ENCODE results near the gene DCAF8.

The DCAF8 gene

GRCh38 chr1:160207118-160207650, 55.2 kb downstream of the DCAF8 start:
- no peaks in the 10 kb centered on the region for H3K9me3 ChIP-seq (ENCODE audit: severe bottlenecking)
- no peak for TF ChIP-seq CTCF (IDR thresholded peaks at IDR 0.05; ENCODE audit: low read depth, low read length)
- peaks cover 58% of the 10 kb centered on the region for H3K36me3 ChIP-seq
- no peak overlapping the region for H3K4me3 ChIP-seq (ENCODE audit: low read depth, low read length)
- H3K27ac ChIP-seq: 0 out of 2 replicates have a peak overlapping the region, but pooled peaks have one; percentile 1
- no peak for DNase-seq
- H3K27me3 ChIP-seq (ENCODE audit: insufficient read depth, low read depth, severe bottlenecking): no peaks in the 10 kb centered on the region

- H3K9me3 ChIP-seq (ENCODE audit: severe bottlenecking): no peaks in the 10 kb centered on the region
- no peak overlapping the region for H3K27ac ChIP-seq
- DNase-seq: no peak
- peaks cover 52% of the 10 kb centered on the region for H3K36me3 ChIP-seq
- no peak for TF ChIP-seq CTCF (IDR thresholded peaks at IDR 0.05; ENCODE audit: low read depth, low read length)
- H3K4me3 ChIP-seq (ENCODE audit: low read depth, low read length): peak overlapping the region; percentile 82
- no peaks in the 10 kb centered on the region for H3K27me3 ChIP-seq (ENCODE audit: insufficient read depth, low read depth, severe bottlenecking)
Observed at GRCh38 chr1:160206421-160207117, 55.8 kb downstream of the DCAF8 start.

- no peak for TF ChIP-seq CTCF (IDR thresholded peaks at IDR 0.05; ENCODE audit: low read depth, low read length)
- no peaks in the 10 kb centered on the region for H3K9me3 ChIP-seq (ENCODE audit: severe bottlenecking)
- no peak for DNase-seq
Observed at GRCh38 chr1:160206036-160206389, 56.3 kb downstream of the DCAF8 start.

GRCh38 chr1:160205242-160206035, 56.9 kb downstream of the DCAF8 start, which contains the start of gene PEA15:
Gene PEA15 (plus strand): TSS chr1:160205384. CDS start chr1:160211545, 6,161 bp downstream.
- TF ChIP-seq CTCF (IDR thresholded peaks at IDR 0.05; ENCODE audit: low read depth, low read length): no peak
- Histone ChIP-seq H3K9me3 (ENCODE audit: severe bottlenecking) (no peaks in the 10 kb centered on the region), H3K27ac (peak within 1 kb of the TSS; percentile 88), H3K27me3 (ENCODE audit: insufficient read depth, low read depth, severe bottlenecking) (no peaks in the 10 kb centered on the region), H3K36me3 (peaks cover 42% of the 10 kb centered on the region), H3K4me3 (ENCODE audit: low read depth, low read length) (peak within 1 kb of the TSS; percentile 82)
- DNase-seq: peak; percentile 90

More at GRCh38 chr1:160206036-160206389, 56.3 kb downstream of the DCAF8 start:
- Histone ChIP-seq H3K27ac (peak overlapping the region; percentile 88), H3K27me3 (ENCODE audit: insufficient read depth, low read depth, severe bottlenecking) (no peaks in the 10 kb centered on the region), H3K4me3 (ENCODE audit: low read depth, low read length) (peak overlapping the region; percentile 82), H3K36me3 (peaks cover 46% of the 10 kb centered on the region)

- peaks cover 34% of the 10 kb centered on the region for H3K36me3 ChIP-seq
- no peak for TF ChIP-seq CTCF (IDR thresholded peaks at IDR 0.05; ENCODE audit: low read depth, low read length)
- no peaks in the 10 kb centered on the region for H3K9me3 ChIP-seq (ENCODE audit: severe bottlenecking)
- no peak for DNase-seq
- H3K27ac ChIP-seq: peak overlapping the region; percentile 43
- H3K4me3 ChIP-seq (ENCODE audit: low read depth, low read length): no peak overlapping the region
- no peaks in the 10 kb centered on the region for H3K27me3 ChIP-seq (ENCODE audit: insufficient read depth, low read depth, severe bottlenecking)
Observed at GRCh38 chr1:160204526-160205241, 57.7 kb downstream of the DCAF8 start.

Measured in WERI-Rb-1 (cell line).